B cell (primary cell): ENCODE data around the gene NEU4. TPM values are rescaled to one million over a fixed set of nuclear protein-coding genes. Genes with fewer than 3 reads are reported as not detected.

Experiments used
- ATAC-seq: fragments of 200-7000 bp; cut with Tn5 transposase; one replicate; pipeline ENCODE4 v1.10.0; 2021; ENCODE audit warnings: low read depth, mild to moderate bottlenecking, moderate number of reproducible peaks, moderate library complexity
- CTCF ChIA-PET: fragments of 350-600 bp; sonication (Branson Sonifier 250); formaldehyde crosslinking; loops from one replicate; lab custom pipeline; 2021; ENCODE audit warnings: antibody characterized with exemption, inconsistent platforms; lab: Charles Lee
- POLR2A ChIA-PET: fragments of 350-600 bp; sonication (Branson Sonifier 250); formaldehyde crosslinking; loops from one replicate; lab custom pipeline; 2021; ENCODE audit warnings: antibody characterized with exemption; lab: Charles Lee
- DNase-seq: peaks from one replicate; pipeline ENCODE4 v3.0.0; 2013
- H2AFZ ChIP-seq: 2 replicates; pipeline ENCODE4 v1.6.1; 2012; ENCODE audit warnings: mild to moderate bottlenecking, low read depth, low read length; ENCODE audit not compliant: insufficient read depth, poor library complexity, severe bottlenecking
- H3K27ac ChIP-seq, 2 donors: 1 replicate in 1 of 2; 2 replicates in 1 of 2; pipeline ENCODE4 v1.5.1; 2012 to 2013; ENCODE audit warnings: low read length in 2 of 2, mild to moderate bottlenecking in 2 of 2, moderate library complexity in 1 of 2
- H3K27me3 ChIP-seq, 4 experiments: fragments of 200-600 bp in 1 of 4; sonication (generic) in 1 of 4; replicated peaks in 1 of 4; 1 replicate in 2 of 4; 2 replicates in 2 of 4; pipeline versions ENCODE4 v1.6.1 to v1.7.0; 2013 to 2016; ENCODE audit warnings: low read length in 3 of 4, mild to moderate bottlenecking in 2 of 4, mixed read lengths in 1 of 4, moderate library complexity in 1 of 4; ENCODE audit not compliant: insufficient read depth in 4 of 4, control insufficient read depth in 3 of 4; ENCODE audit errors: control extremely low read depth in 1 of 4
- H3K36me3 ChIP-seq, 2 experiments: replicated peaks in 1 of 2; 1 replicate in 1 of 2; 2 replicates in 1 of 2; pipeline versions ENCODE4 v1.6.1 to v1.7.1; 2013; ENCODE audit warnings: low read length in 1 of 2; ENCODE audit not compliant: insufficient read depth in 2 of 2, control insufficient read depth in 1 of 2; ENCODE audit errors: control extremely low read depth in 1 of 2, extremely low read depth in 1 of 2
- H3K4me1 ChIP-seq, 2 donors: fragments of 200-600 bp in 1 of 2; sonication (generic) in 1 of 2; 1 replicate in 1 of 2; 2 replicates in 1 of 2; pipeline versions ENCODE4 v1.5.1 to v1.6.1; 2013 to 2017; ENCODE audit warnings: low read length in 2 of 2; ENCODE audit not compliant: control insufficient read depth in 2 of 2, insufficient read depth in 2 of 2
- H3K4me2 ChIP-seq: replicated peaks from 2 replicates; pipeline ENCODE3; 2012; ENCODE audit warnings: mild to moderate bottlenecking, low read depth, low read length; ENCODE audit not compliant: poor library complexity, severe bottlenecking
- H3K4me3 ChIP-seq, 5 experiments: fragments of 200-600 bp in 1 of 5; sonication (generic) in 1 of 5; 1 replicate in 3 of 5; 2 replicates in 2 of 5; pipeline versions ENCODE4 v1.5.1 to v1.7.0; 2011 to 2016; ENCODE audit warnings: low read length in 4 of 5, mild to moderate bottlenecking in 4 of 5, low read depth in 2 of 5, control low read depth in 1 of 5, moderate library complexity in 1 of 5; ENCODE audit not compliant: insufficient read depth in 1 of 5; ENCODE audit errors: control extremely low read depth in 1 of 5, extremely low read depth in 1 of 5
- H3K79me2 ChIP-seq: fragments of 200-600 bp; sonication (generic); one replicate; pipeline ENCODE4 v1.6.0; 2016; ENCODE audit warnings: low read length; ENCODE audit not compliant: control insufficient read depth, insufficient read depth
- H3K9ac ChIP-seq: fragments of 200-600 bp; sonication (generic); 2 replicates; pipeline ENCODE4 v1.6.1; 2017; ENCODE audit warnings: mild to moderate bottlenecking, low read length, moderate library complexity
- H3K9me3 ChIP-seq, 3 donors: one replicate each; pipeline versions ENCODE4 v1.6.1 to v1.7.1; 2013; ENCODE audit warnings: low read length in 2 of 3; ENCODE audit not compliant: control insufficient read depth in 2 of 3, insufficient read depth in 1 of 3; ENCODE audit errors: control extremely low read depth in 1 of 3
- H4K20me1 ChIP-seq: 2 replicates; pipeline ENCODE4 v1.6.0; 2012; ENCODE audit warnings: mild to moderate bottlenecking, low read length; ENCODE audit not compliant: insufficient read depth, control insufficient read depth, poor library complexity, severe bottlenecking
- H3K27ac Mint-ChIP-seq: one replicate; pipeline ENCODE4 v1.8.0; 2021; ENCODE audit warnings: mixed read lengths
- H3K27me3 Mint-ChIP-seq: one replicate; pipeline ENCODE4 v1.8.0; 2021; ENCODE audit warnings: mixed read lengths
- H3K4me1 Mint-ChIP-seq: one replicate; pipeline ENCODE4 v1.8.0; 2021; ENCODE audit warnings: mixed read lengths
- H3K4me3 Mint-ChIP-seq: one replicate; pipeline ENCODE4 v1.8.0; 2021; ENCODE audit warnings: mixed read lengths
- H3K9me3 Mint-ChIP-seq: one replicate; pipeline ENCODE4 v1.8.0; 2022; ENCODE audit warnings: mixed read lengths; ENCODE audit not compliant: insufficient read depth
- EZH2 ChIP-seq: IDR thresholded peaks from 2 replicates; pipeline ENCODE4 v1.6.1; 2012; ENCODE audit warnings: borderline replicate concordance, low read depth, mild to moderate bottlenecking, moderate library complexity, low read length; ENCODE audit not compliant: insufficient read depth, poor library complexity, severe bottlenecking
- WGBS: methylation state at CpG from one replicate; pipeline ENCODE4 v1.1.5; 2013; ENCODE audit warnings: missing lambda C conversion rate; ENCODE audit not compliant: insufficient coverage; 5-methylcytosine and 5-hydroxymethylcytosine counted together
- intact Hi-C: fragments of 100-400 bp; cut with micrococcal nuclease; formaldehyde crosslinking; loops from one replicate; pipeline ENCODE4 v1.10.0; 2022
- polyA plus RNA-seq: library from polyadenylated mRNA; depleted of rRNA; stranded (reverse); fragments of >200 nt; gene quantifications from 2 replicates; pipeline ENCODE4 v1.2.3, GENCODE V29; 2012
- total RNA-seq, 2 donors: library from RNA; stranded (reverse); fragments of 120-200 nt in 1 of 2; gene quantifications; 1 replicate in 1 of 2; 2 replicates in 1 of 2; pipeline versions ENCODE4 v1.2.3 to v1.2.4, GENCODE V29; 2013 to 2022
- TF ChIP-seq, protein P1 (sequence below): fragments of 200-600 bp; IDR thresholded peaks from one replicate; pipeline ENCODE4 v1.8.0; 2022; ENCODE audit warnings: antibody characterized with exemption, mild to moderate bottlenecking

The NEU4 gene
- total and polyA plus RNA-seq, 2 donors (not counting 1 experiment from before 2014, with no cell fraction given) = 0.19 TPM; not detected in 1

DNA sequence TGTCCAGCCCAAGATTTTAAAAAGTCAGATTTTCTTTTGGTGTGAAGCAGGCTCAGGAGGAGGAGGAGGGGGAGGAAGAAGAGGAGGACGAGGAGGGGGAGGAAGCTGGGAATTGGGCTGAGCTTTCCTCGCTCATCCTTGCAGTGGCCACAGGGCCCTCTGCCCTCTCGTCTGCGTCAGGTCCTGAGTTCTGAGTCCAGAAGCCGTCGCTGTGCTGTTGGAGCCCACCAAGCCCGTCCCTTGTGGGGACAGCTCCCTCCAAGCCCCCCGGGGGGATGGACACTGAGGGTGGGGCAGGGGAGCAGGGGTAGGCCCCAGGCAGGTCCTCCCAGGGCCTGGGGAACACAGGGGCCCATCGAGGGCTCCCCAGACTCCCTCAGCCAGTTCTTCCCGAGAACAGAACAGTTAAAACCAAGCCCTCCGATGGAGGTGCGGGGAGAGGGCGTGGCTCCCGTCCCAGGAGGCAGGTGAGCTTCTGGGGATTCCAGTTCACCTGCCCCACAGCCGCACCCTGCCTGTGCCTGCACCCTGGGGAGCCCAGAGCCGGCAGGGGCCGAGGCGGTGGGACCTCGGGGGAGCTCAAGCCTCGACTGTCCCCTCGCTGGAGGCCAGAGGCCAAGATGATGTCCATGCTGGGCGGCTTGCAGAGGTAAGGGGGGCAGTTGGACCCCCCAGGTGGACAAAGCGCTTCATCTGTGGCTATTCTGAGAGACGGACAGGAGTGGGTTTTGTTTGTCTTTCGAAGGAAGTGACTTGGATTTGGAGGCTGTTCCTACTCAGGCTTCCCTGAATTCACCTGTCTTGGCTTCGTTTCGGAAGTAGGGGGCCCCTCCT lies 32.4 kb upstream of the NEU4 start, which contains the start of gene GAL3ST2:
GAL3ST2 (plus strand) TSS at position 487 of the 834 bp plus-strand sequence; CDS start at position 621, 134 bp downstream.
- no peak within 1 kb of the TSS for H2AFZ ChIP-seq
- H3K27ac ChIP-seq = no peak within 1 kb of the TSS
- DNase-seq (no peak), ATAC-seq (no peak)
- no peaks in the 10 kb centered on the region for H3K36me3 ChIP-seq
- POLR2A ChIA-PET = no interaction called here
- TF ChIP-seq EZH2 = no peak
- TF ChIP-seq, protein P1, sequence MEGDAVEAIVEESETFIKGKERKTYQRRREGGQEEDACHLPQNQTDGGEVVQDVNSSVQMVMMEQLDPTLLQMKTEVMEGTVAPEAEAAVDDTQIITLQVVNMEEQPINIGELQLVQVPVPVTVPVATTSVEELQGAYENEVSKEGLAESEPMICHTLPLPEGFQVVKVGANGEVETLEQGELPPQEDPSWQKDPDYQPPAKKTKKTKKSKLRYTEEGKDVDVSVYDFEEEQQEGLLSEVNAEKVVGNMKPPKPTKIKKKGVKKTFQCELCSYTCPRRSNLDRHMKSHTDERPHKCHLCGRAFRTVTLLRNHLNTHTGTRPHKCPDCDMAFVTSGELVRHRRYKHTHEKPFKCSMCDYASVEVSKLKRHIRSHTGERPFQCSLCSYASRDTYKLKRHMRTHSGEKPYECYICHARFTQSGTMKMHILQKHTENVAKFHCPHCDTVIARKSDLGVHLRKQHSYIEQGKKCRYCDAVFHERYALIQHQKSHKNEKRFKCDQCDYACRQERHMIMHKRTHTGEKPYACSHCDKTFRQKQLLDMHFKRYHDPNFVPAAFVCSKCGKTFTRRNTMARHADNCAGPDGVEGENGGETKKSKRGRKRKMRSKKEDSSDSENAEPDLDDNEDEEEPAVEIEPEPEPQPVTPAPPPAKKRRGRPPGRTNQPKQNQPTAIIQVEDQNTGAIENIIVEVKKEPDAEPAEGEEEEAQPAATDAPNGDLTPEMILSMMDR = no peak
- WGBS = 86% methylated on average over 24 of the region's 27 CpGs
- H3K4me3 ChIP-seq = no peak within 1 kb of the TSS
- peaks cover 2% of the 10 kb centered on the region for H3K9me3 Mint-ChIP-seq
- CTCF ChIA-PET = no interaction called here
- H3K4me2 ChIP-seq = no peak within 1 kb of the TSS
- no peaks in the 10 kb centered on the region for H4K20me1 ChIP-seq
- H3K27ac Mint-ChIP-seq = no peak within 1 kb of the TSS
- H3K4me3 Mint-ChIP-seq = no peak within 1 kb of the TSS
- peaks cover 8% of the 10 kb centered on the region for H3K4me1 Mint-ChIP-seq
- peaks cover 0 to 13% (median 0%) of the 10 kb centered on the region in 4 experiments for H3K27me3 ChIP-seq
- H3K4me1 ChIP-seq = peaks cover 0 to 14% of the 10 kb centered on the region in 2 donors
- intact Hi-C loops = no loop called here
- peaks cover 4% of the 10 kb centered on the region for H3K27me3 Mint-ChIP-seq
- H3K79me2 ChIP-seq = no peaks in the 10 kb centered on the region
- H3K9ac ChIP-seq = no peak within 1 kb of the TSS
- H3K9me3 ChIP-seq = peaks cover 0 to 4% (median 1%) of the 10 kb centered on the region in 3 donors

DNA sequence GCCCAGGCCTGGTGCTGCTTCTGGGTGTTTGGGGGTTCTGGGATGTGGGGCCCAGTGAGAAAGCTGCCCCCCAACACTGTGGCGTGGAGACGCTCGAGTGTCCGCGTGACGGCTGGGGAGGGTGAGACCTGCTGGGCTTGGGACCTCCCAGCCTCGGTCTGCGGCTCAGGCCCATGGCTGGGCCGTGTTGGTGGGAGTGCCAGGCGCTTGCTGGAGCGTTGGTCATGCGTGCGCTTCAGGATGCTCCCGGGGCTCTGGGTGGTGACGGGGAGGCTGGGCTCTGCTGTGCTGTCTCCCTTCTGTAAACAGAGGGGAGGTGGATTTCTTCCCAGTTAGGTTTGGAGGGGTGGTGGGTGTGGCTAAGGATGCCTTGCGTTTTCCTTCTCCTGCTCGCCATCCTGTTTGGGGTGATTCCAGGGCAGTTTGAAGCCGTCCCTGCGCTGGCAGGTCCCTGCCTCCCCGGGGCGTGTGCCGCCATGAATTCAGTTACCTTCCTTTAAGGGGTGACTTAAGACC lies 31.8 kb upstream of the NEU4 start:
- H3K27me3 ChIP-seq = peaks cover 0 to 13% (median 0%) of the 10 kb centered on the region in 4 experiments
- H3K27ac ChIP-seq = no peak overlapping the region
- no peak overlapping the region for H2AFZ ChIP-seq
- no peaks in the 10 kb centered on the region for H3K79me2 ChIP-seq
- TF ChIP-seq EZH2 = no peak
- TF ChIP-seq, protein P1 = no peak
- no peaks in the 10 kb centered on the region for H3K36me3 ChIP-seq
- H3K4me1 ChIP-seq = peaks cover 0 to 8% of the 10 kb centered on the region in 2 donors
- 94% methylated on average over 20 of the region's 22 CpGs for WGBS
- CTCF ChIA-PET = no interaction called here
- Mint-ChIP-seq H3K4me3 (no peak overlapping the region), H3K27me3 (peaks cover 4% of the 10 kb centered on the region), H3K4me1 (peaks cover 2% of the 10 kb centered on the region), H3K9me3 (peaks cover 2% of the 10 kb centered on the region), H3K27ac (no peak overlapping the region)
- peaks cover 0 to 4% (median 1%) of the 10 kb centered on the region in 3 donors for H3K9me3 ChIP-seq
- DNase-seq (no peak), ATAC-seq (no peak)
- H3K9ac ChIP-seq = no peak overlapping the region
- intact Hi-C loops = no loop called here
- no peak overlapping the region for H3K4me2 ChIP-seq
- POLR2A ChIA-PET = no interaction called here
- no peak overlapping the region for H3K4me3 ChIP-seq
- no peaks in the 10 kb centered on the region for H4K20me1 ChIP-seq
